HTERT RPE-1 (cell line): ENCODE results near the gene ZCWPW1.

ENCODE experiments used
- in situ Hi-C: fragments of 300-500 bp; cut with MboI; formaldehyde crosslinking; loops from 4 replicates; pipeline ENCODE4 v1.14.3; 2020; ENCODE audit warnings: low sequenced_read_pairs

ZCWPW1 gene

DNA sequence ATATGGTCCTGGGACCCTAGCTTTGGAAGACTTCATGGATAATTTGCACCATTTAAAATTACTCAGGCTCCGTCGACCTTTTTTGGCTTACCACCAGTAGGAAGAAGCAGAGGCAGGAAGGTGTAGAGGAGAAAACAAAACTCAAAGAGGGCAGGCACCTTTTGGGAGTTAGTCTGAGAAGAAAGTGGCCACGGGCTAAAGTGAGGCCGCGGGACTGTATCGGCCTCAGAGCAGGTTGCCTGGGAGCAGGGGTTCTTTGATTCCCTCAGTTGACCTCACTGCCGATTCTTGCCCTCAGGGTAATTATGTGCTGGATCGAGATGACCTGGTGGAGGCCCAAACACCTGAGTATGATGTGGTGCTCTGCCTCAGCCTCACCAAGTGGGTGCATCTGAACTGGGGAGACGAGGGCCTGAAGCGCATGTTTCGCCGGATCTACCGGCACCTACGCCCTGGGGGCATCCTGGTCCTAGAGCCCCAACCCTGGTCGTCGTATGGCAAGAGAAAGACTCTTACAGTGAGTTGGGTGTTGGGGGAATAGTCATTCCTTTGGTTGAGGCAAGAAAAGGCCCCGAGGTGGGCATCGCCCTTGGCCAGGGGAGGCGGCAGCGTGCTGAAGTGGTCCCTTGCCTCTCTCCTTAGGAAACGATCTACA lies 4.2 kb upstream of the ZCWPW1 start:
- in situ Hi-C loops = no loop called here

GRCh38 chr7:100432053-100432452 lies 3.5 kb upstream of the ZCWPW1 start:
- in situ Hi-C loops = no loop called here

DNA sequence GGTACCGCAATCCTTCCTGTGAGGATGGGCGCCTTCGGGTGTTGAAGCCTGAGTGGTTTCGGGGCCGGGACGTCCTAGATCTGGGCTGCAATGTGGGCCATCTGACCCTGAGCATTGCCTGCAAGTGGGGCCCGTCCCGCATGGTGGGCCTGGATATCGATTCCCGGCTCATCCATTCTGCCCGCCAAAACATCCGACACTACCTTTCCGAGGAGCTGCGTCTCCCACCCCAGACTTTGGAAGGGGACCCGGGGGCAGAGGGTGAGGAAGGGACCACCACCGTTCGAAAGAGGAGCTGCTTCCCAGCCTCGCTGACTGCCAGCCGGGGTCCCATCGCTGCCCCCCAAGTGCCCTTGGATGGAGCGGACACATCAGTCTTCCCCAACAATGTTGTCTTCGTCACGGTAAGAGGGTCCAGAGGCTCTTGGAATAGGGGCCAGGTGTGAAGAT lies 2.8 kb upstream of the ZCWPW1 start:
- in situ Hi-C loops = no loop called here

- in situ Hi-C loops = no loop called here
Measured at GRCh38 chr7:100430493-100431285, 2.2 kb upstream of the ZCWPW1 start.

GRCh38 chr7:100429637-100430492 lies 1.4 kb upstream of the ZCWPW1 start, which contains the start of gene MEPCE:
MEPCE (plus strand) TSS chr7:100429831; CDS start chr7:100430019, 188 bp downstream.
- in situ Hi-C loops = no loop called here

DNA sequence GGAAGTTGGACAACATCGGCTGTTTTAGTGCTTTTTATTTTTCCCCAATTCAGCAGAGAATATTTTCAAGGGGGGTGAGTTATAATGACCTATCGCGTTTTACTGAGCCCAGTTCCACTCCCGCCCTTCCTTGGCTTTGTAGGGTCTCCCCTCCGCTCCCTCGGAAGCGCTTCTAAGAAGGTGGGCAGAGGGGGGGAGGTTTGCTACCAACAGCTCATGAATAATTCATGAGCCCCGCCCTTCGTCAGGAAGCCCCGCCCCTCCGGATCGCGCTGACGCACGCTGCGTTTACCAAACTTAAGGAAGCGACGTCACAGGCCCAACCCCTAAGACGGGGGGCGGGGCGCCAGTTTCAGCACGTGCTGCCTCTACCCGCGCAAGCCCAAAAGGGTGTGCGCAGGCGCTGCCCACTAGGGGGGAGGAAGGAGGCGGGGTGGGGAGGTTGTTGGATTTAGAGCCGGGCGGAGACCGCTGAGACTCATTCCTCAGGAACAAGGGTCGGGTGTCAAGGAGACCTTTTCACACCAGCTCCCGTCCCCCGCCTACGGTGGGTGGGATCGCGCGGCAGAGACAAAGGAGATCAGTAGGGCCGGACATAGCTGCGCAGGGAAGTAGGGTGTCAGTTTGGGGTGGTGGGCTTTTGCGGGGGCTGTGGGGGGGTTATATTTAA lies 599 bp upstream of the ZCWPW1 start:
- in situ Hi-C loops = no loop called here

- in situ Hi-C loops = no loop called here
Measured at GRCh38 chr7:100427762-100428198, 723 bp downstream of the ZCWPW1 start.

GRCh38 chr7:100426516-100426915 lies 2.0 kb downstream of the ZCWPW1 start:
- in situ Hi-C loops = no loop called here

DNA sequence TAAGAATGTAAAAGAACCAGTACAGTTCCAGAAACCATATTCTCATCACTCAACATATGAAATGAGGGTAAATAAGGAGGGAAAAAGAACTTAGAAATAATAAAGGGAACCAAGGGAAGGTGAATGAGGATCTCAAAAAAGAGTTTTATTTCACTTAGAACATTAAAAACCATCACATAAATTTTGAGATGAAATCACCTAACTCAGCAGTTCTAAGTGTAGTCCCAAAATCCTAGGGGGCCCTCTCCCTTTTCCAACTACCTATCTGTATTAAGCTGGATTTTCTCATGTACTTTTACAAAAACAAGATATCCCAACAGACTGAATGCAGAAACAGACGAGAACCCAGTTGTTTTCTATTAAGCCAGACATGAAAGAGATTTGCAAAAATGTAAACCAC lies 3.2 kb downstream of the ZCWPW1 start:
- in situ Hi-C loops = no loop called here

DNA sequence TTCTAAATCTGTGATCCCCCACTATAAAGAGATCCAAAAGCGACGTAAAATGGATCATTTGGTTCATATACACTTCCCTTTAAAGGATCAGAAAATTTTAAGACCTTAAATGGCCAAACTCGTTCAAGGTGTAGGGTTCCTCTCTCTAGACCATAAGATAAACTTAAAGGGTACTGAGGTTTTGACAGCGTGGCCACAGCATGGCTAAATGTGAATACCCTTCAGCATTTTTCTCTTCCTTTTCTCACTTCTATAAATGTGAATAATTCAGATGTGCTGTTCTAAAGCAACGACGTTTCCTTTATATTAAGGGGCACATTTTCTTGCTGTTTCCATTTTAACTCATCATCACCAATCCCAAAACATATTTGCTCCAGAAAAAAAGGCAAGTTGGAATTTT lies 5.2 kb downstream of the ZCWPW1 start:
- in situ Hi-C loops = no loop called here

- in situ Hi-C loops = no loop called here
Measured at GRCh38 chr7:100419660-100420226, 8.8 kb downstream of the ZCWPW1 start.

GRCh38 chr7:100418930-100419659 lies 9.4 kb downstream of the ZCWPW1 start:
- in situ Hi-C loops = no loop called here

GRCh38 chr7:100415448-100415847 lies 13.1 kb downstream of the ZCWPW1 start:
- in situ Hi-C loops = no loop called here

- in situ Hi-C loops = no loop called here
Measured at GRCh38 chr7:100413889-100414288, 14.6 kb downstream of the ZCWPW1 start.

- in situ Hi-C loops = no loop called here
Measured at GRCh38 chr7:100413346-100413745, 15.2 kb downstream of the ZCWPW1 start.

DNA sequence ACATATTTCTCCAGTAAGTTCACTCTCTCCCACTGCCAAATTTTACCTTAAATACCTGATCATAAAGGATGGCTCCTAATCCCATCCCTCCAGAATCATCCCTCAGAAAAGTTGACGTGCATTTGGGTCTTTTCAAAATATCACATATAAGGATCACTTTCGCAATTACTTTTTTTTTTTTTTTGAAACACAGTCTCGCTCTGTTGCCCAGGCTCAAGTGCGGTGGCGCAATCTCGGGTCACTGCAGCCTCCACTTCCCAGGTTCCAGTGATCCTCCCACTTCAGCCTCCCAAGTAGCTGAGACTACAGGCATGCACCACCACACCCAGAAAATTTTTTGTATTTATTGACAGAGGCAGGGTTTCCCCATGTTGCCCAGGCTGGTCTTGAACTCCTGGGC lies 17.4 kb downstream of the ZCWPW1 start:
- in situ Hi-C loops = no loop called here

DNA sequence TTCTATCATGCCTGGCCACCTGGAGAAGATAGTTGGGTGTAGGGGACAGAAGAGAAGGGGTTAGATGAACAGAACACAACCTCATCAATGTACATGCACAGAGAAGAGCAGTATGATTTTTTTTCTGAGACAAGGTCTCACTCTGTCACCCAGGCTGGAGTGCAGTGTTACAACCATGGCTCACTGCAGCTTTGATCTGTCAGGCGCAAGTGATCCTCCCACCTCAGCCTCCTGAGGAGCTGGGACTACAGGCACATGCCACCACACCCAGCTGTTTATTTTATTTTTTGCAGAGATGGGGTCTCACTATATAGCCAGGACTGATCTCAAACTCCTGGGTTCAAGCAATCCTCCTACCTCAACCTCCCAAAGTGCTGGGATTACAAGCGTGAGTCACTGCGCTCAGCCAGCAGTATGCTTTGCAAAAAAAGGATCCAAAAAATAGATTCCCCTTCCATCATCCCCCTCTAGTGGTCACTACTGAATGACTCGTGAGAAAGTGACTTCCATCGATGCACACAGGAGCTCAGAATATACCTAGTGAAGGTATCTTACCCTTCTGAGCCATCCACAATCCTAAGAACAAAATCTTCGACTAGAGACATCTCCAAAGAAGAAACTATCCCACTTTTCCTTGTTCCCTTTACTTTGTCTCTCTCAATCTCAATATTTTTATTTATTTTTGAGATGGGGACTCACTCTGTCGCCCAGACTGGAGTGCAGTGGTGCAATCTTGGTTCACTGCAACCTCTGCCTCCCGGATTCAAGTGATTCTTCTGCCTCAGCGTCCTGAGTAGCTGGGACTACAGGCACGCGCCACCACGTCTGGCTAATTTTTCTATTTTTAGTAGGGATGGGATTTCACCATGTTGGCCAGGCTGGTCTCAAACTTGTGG lies 21.0 kb downstream of the ZCWPW1 start:
- in situ Hi-C loops = no loop called here

- in situ Hi-C loops = no loop called here
Measured at GRCh38 chr7:100406767-100407166, 21.7 kb downstream of the ZCWPW1 start.

GRCh38 chr7:100402241-100402640 lies 26.3 kb downstream of the ZCWPW1 start:
- in situ Hi-C loops = no loop called here
